DMS 273 treated with DMSO at 0.1 percent for 48 hours (cell line): ENCODE data around the gene EPOP.

ENCODE experiments used
- DNase-seq: peaks from one replicate; lab custom pipeline; 2025; lab: John Stamatoyannopoulos, UW

The EPOP gene

GRCh38 chr17:38705803-38706504 is 31.2 kb upstream of the EPOP start:
- peak; percentile 18 for DNase-seq

GRCh38 chr17:38705523-38705802 is 30.7 kb upstream of the EPOP start:
- DNase-seq: no peak

- DNase-seq: peak; percentile 38
These were observed 30.1 kb upstream of the EPOP start, which contains the start of gene MLLT6 for GRCh38 chr17:38704606-38705522. MLLT6 (plus strand) TSS chr17:38705273; CDS start chr17:38705633, 360 bp downstream.

- DNase-seq: no peak
These were observed 29.2 kb upstream of the EPOP start for GRCh38 chr17:38703742-38704605.

GRCh38 chr17:38702916-38703741 is 28.4 kb upstream of the EPOP start:
- no peak for DNase-seq

GRCh38 chr17:38702166-38702915 is 27.6 kb upstream of the EPOP start:
- DNase-seq: peak; percentile 68

- no peak for DNase-seq
These were observed 26.9 kb upstream of the EPOP start for GRCh38 chr17:38701504-38702165.

GRCh38 chr17:38698760-38699159 is 24.0 kb upstream of the EPOP start:
- DNase-seq: no peak

GRCh38 chr17:38697061-38697820 is 22.5 kb upstream of the EPOP start:
- no peak for DNase-seq

- peak; percentile 27 for DNase-seq
These were observed 19.1 kb upstream of the EPOP start for GRCh38 chr17:38693700-38694329.

GRCh38 chr17:38691154-38691553 is 16.4 kb upstream of the EPOP start:
- DNase-seq: no peak

- DNase-seq: no peak
These were observed 15.6 kb upstream of the EPOP start for GRCh38 chr17:38690386-38690785.

- DNase-seq: no peak
These were observed 12.5 kb upstream of the EPOP start for GRCh38 chr17:38687286-38687685.

GRCh38 chr17:38685491-38685890 is 10.7 kb upstream of the EPOP start:
- DNase-seq: no peak

- DNase-seq: no peak
These were observed 6.3 kb upstream of the EPOP start for GRCh38 chr17:38681096-38681495.

GRCh38 chr17:38677819-38678218 is 3.1 kb upstream of the EPOP start:
- DNase-seq: no peak

GRCh38 chr17:38676706-38677504 is 2.1 kb upstream of the EPOP start:
- DNase-seq: peak; percentile 59
